ENCODE measurements around the gene FUBP1. TPM values are rescaled to one million over a fixed set of nuclear protein-coding genes. Genes with fewer than 3 reads are reported as not detected.

FUBP1 gene
- total RNA-seq, 2 donors from 2014 or later, result 181 to 204 TPM

DNA sequence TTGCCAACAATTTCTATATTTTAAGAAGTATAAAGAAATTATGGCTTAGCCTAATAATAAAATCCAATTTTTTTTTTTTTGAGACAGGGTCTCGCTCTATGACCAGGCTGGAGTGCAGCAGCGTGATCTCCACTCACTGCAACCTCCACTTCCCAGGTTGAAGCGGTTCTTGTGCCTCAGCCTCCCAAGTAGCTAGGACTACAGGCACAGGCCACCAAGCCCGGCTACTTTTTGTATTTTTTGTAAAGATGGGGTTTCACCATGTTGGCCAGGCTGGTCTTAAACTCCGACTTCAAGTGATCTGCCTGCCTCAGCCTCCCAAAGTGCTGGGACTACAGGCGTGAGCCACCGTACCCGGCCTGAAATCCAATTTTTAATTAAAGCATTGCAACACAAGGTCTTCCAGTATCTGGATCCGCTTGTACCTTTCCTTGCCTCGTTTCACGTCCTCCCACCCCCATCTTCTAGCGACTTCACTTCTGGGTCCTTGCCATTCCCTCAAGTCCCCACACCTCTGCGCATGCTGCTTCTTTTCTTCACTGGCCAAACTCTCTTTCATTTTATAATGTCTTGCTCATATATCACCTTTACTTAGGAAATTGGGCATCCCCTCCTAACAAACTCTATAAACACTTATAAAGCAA, 2.3 kb downstream of the FUBP1 start:
- H3K9me3 Mint-ChIP-seq, result no peaks in the 10 kb centered on the region
- DNase-seq (ENCODE audit: low spot score) (no peak), ATAC-seq (no peak)
- peaks cover 19% of the 10 kb centered on the region for H3K36me3 Mint-ChIP-seq
- no peaks in the 10 kb centered on the region for H3K27me3 Mint-ChIP-seq
- no peak overlapping the region for H3K4me3 Mint-ChIP-seq
- H3K27ac Mint-ChIP-seq, result peak overlapping the region in 1 of 2 donors; percentile 73
- peaks cover 30 to 40% of the 10 kb centered on the region in 2 donors for H3K4me1 Mint-ChIP-seq (ENCODE audit: low read depth in 2 of 2)

DNA sequence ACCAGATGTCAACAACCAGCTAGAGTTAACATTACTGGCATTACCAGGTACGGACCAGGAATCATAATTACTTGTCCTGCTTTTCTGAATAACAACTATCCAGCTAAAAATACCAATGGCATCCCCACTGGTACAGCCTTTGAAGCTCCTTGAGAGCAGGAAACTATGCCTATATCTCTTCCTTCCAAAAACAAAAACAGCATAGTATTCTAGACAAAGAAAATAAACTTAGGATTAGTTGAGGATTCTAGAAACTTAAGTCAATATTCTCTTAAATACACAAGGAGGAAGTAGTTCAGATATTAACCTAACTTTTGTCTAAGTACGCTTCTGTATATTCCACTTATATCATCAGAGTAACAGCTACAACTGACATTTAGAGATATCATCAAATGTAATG, 3.0 kb downstream of the FUBP1 start:
- Mint-ChIP-seq H3K36me3 (peaks cover 19% of the 10 kb centered on the region), H3K4me1 (ENCODE audit: low read depth in 2 of 2) (peaks cover 34 to 44% of the 10 kb centered on the region in 2 donors), H3K9me3 (no peaks in the 10 kb centered on the region), H3K27ac (peak overlapping the region in 1 of 2 donors; percentile 73), H3K4me3 (no peak overlapping the region), H3K27me3 (no peaks in the 10 kb centered on the region)
- DNase-seq (ENCODE audit: low spot score) (no peak), ATAC-seq (no peak)

DNA sequence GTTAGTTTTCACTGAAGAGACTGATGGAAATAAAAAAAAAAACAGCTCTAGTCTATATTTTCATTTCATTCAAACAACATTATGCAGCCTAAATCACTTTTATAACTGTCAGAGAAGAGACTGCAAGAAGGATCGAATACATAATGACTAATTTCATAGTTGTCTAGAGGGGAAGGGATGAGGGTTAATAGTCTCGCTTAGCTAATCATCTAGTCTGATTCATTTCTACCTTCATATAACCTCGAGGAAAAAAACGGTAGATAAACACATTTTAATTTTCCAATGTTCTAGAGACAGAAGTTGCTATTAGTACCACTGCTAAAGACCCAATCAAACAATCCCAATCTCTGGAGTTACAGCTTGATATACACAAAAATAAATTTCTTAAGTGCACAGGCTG, 3.5 kb downstream of the FUBP1 start:
- DNase-seq (ENCODE audit: low spot score) (no peak), ATAC-seq (no peak)
- Mint-ChIP-seq H3K27me3 (no peaks in the 10 kb centered on the region), H3K4me1 (ENCODE audit: low read depth in 2 of 2) (peaks cover 33 to 40% of the 10 kb centered on the region in 2 donors), H3K9me3 (no peaks in the 10 kb centered on the region), H3K27ac (peak overlapping the region in 1 of 2 donors; percentile 73), H3K4me3 (no peak overlapping the region), H3K36me3 (peaks cover 19% of the 10 kb centered on the region)

DNA sequence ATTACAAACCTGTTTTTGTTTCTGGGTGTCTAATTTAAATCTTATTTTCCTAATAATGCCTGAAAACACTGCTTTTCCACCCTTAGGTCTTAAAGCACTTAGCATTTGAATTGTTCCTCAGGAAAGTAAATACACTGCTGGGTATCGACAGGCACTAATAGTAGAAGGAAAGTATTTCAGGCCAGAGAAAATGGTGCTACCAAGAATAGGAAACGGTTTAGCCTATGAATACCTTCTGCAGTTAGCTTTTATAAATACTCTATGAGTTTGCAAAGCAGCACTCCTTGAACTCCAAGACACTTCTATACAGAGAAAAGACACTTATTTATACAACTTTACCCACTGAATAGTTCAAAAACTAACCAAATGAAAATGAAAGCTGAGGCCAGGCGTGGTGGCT, 6.8 kb downstream of the FUBP1 start:
- H3K4me1 Mint-ChIP-seq (ENCODE audit: low read depth in 2 of 2), result peaks cover 39 to 51% of the 10 kb centered on the region in 2 donors

DNA sequence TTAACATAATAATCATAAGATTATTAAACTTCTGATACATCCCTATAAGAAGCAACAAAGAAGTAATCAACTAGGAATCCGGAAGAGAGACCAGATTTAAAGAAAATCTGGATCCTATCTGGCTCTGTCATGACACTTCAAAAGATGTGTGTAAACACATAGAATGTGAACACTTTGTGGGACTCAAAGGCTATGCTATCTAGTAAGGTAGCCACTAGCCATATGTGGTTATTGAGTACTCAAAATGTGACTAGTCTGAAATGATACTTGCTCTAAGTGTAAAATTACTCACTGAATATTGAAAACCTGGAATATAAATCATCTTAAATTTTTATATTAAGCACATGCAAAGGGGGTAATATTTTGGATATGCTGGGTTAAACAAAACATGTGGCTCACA, 8.7 kb downstream of the FUBP1 start:
- Mint-ChIP-seq H3K36me3 (peaks cover 28% of the 10 kb centered on the region), H3K4me3 (no peak overlapping the region), H3K9me3 (no peaks in the 10 kb centered on the region), H3K27ac (no peak overlapping the region), H3K4me1 (ENCODE audit: low read depth in 2 of 2) (peaks cover 29 to 39% of the 10 kb centered on the region in 2 donors), H3K27me3 (no peaks in the 10 kb centered on the region)
- DNase-seq (ENCODE audit: low spot score) (no peak), ATAC-seq (peak in 1 of 2 donors; percentile 51)

More for the DNA sequence above, 6.8 kb downstream of the FUBP1 start:
- Mint-ChIP-seq H3K36me3 (peaks cover 29% of the 10 kb centered on the region), H3K4me3 (peak overlapping the region; percentile 67), H3K9me3 (no peaks in the 10 kb centered on the region), H3K27ac (peak overlapping the region in 1 of 2 donors; percentile 31), H3K27me3 (no peaks in the 10 kb centered on the region)
- DNase-seq (ENCODE audit: low spot score), result no peak
- ATAC-seq, result no peak

DNA sequence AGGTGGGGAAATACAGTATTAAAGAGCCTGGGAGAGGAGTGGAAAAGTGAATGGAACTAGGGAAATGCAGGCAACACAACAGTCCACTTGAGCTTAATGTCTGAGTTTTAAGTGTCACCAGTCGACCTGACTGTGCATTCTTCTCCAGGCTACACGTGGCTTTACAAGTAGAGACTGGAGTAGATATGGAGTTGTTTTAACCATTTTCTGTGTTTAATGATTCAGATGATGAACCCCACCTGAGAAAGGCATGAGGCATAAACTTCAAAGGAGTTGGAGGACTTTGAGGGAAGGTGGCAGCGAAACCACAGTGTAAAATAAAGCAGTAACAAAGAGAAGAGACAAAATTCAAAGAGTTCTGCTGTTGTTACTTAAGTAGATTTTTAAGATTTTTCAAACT, 12.6 kb downstream of the FUBP1 start:
- Mint-ChIP-seq H3K9me3 (no peaks in the 10 kb centered on the region), H3K4me3 (no peak overlapping the region), H3K27ac (peak overlapping the region in 1 of 2 donors; percentile 54), H3K36me3 (peaks cover 54% of the 10 kb centered on the region), H3K4me1 (ENCODE audit: low read depth in 2 of 2) (peaks cover 27 to 34% of the 10 kb centered on the region in 2 donors), H3K27me3 (no peaks in the 10 kb centered on the region)
- DNase-seq (ENCODE audit: low spot score) (no peak), ATAC-seq (no peak)

DNA sequence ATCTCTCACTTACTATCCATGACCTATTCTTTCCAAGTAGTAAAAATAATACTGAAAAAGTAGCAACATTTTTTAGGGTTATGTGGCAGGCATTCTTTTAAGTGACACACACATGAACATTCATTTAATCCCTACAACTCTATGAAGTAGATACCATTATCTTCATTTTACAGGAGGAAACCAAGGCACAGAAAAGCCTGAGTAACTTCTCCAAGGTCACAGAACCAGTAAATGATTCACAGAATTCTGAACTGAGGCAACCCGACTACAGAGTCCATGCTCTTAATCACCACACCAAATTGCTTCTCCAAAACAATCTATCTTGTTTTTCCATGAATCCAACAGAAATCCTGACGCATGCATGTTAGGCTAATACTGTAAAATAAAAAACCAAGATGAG, 17.5 kb downstream of the FUBP1 start:
- no peak overlapping the region for H3K4me3 Mint-ChIP-seq
- H3K4me1 Mint-ChIP-seq (ENCODE audit: low read depth in 2 of 2), result peaks cover 28 to 32% of the 10 kb centered on the region in 2 donors
- DNase-seq (ENCODE audit: low spot score) (no peak), ATAC-seq (no peak)
- H3K36me3 Mint-ChIP-seq, result peaks cover 62% of the 10 kb centered on the region
- no peaks in the 10 kb centered on the region for H3K9me3 Mint-ChIP-seq
- peak overlapping the region; percentile 6 to 25 for H3K27ac Mint-ChIP-seq
- H3K27me3 Mint-ChIP-seq, result no peaks in the 10 kb centered on the region

DNA sequence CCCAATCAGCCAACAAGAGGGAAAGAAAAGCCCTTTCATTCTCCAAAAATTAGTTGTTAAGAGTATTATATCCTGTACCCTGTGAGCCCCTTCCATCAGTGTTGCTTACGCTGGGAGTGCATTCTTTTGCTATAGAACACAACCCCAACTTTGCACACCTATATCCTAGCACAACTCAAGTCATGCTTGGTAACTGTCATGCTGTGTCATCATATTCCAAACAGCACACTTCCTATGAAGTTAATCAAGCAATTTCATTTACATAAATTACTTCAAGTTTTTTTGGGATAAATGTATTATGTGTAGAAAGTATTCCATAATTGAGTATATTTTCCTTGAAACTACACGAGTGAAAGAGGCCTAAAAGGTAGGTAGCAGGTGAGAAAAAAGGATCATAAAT, 20.0 kb downstream of the FUBP1 start:
- DNase-seq (ENCODE audit: low spot score) (no peak), ATAC-seq (no peak)
- Mint-ChIP-seq H3K9me3 (no peaks in the 10 kb centered on the region), H3K27me3 (no peaks in the 10 kb centered on the region), H3K27ac (peak overlapping the region in 1 of 2 donors; percentile 3), H3K4me1 (ENCODE audit: low read depth in 2 of 2) (peaks cover 27 to 28% of the 10 kb centered on the region in 2 donors), H3K4me3 (no peak overlapping the region), H3K36me3 (peaks cover 41% of the 10 kb centered on the region)

DNA sequence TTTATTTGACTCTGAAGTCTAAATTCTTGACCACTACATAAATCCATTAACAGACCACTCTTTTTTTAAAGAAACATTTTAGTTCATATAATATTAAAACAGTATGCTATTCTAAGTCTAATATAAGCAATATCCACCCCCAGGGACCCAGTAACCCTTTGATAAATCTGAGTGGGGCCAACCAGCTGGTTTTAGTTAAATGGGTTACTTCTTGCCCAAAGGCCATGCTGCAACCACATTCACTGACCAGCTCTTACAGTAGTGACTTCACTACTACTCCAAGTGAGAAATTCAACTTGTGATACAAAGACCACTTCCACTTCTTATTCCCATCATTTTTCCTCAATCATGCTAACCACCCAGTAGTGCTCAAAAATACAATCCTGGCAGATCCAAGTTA, 20.5 kb downstream of the FUBP1 start:
- ATAC-seq, result no peak
- H3K9me3 Mint-ChIP-seq, result no peaks in the 10 kb centered on the region
- H3K36me3 Mint-ChIP-seq, result peaks cover 36% of the 10 kb centered on the region
- H3K27me3 Mint-ChIP-seq, result no peaks in the 10 kb centered on the region
- peaks cover 27 to 28% of the 10 kb centered on the region in 2 donors for H3K4me1 Mint-ChIP-seq (ENCODE audit: low read depth in 2 of 2)
- DNase-seq (ENCODE audit: low spot score), result no peak
- peak overlapping the region in 1 of 2 donors; percentile 3 for H3K27ac Mint-ChIP-seq
- H3K4me3 Mint-ChIP-seq, result no peak overlapping the region

DNA sequence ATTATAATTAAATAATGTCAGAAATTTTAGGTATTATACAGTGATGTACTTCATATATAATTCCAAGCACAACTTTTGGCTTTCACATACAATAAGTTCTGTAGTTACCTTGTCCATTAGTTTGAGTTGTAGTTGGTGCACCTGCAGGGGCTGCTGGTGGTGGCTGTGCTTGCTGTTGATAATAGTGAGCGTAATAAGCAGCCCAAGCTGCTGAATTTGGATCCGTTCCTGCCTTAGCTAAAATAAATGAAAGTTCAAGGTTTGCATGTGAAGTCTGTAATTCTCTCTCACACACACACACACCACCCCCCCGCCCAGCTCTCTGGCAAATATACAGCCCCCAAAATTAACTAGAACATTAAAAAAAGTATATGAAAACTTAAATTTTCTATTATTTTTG, 22.4 kb downstream of the FUBP1 start:
- Mint-ChIP-seq H3K36me3 (peaks cover 29% of the 10 kb centered on the region), H3K27me3 (no peaks in the 10 kb centered on the region), H3K4me3 (no peak overlapping the region), H3K9me3 (no peaks in the 10 kb centered on the region), H3K27ac (no peak overlapping the region), H3K4me1 (ENCODE audit: low read depth in 2 of 2) (peaks cover 18 to 20% of the 10 kb centered on the region in 2 donors)
- ATAC-seq, result no peak
- no peak for DNase-seq (ENCODE audit: low spot score)

DNA sequence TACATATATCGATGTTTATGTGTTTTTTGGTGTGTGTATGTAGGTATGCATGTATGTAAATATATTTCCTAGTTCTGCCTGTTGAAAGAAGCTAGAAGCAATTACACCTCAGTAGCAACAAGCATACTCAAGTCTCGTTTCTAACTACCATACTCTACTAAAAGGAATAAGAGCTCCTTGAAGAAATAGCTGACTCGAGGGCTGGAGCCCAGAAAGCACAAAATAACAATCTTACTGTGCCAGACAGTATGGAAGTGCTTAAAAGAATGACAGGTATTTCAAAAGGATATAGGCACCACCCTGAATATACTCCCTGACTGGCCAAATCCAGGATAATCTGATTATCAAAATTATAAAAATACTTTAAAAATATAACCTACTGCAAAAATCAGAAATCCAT, 23.2 kb downstream of the FUBP1 start:
- Mint-ChIP-seq H3K27me3 (no peaks in the 10 kb centered on the region), H3K4me1 (ENCODE audit: low read depth in 2 of 2) (peaks cover 16% of the 10 kb centered on the region in 2 donors), H3K27ac (no peak overlapping the region), H3K9me3 (no peaks in the 10 kb centered on the region), H3K36me3 (peaks cover 22% of the 10 kb centered on the region), H3K4me3 (no peak overlapping the region)
- no peak for DNase-seq (ENCODE audit: low spot score)
- no peak for ATAC-seq

DNA sequence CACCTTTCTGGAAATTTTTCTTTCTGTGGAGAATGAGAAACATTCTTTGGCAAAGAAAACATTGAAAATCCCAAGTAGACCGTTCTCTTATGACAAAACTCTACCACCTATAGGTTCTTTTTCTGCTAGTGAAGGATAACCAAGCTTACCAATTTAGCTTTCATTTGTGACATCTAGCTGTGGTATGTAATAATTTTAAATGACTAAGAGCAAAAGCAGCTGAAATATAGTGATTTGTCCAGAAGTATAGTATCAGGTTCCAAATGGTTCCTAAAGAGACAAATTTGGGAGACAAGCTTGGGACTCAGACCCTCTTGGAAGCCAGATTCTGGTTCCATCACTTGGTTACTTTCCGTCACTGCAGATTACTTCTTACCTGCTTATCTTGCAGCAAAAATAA, 24.4 kb downstream of the FUBP1 start:
- no peak overlapping the region for H3K27ac Mint-ChIP-seq
- ATAC-seq (no peak), DNase-seq (ENCODE audit: low spot score) (no peak)
- H3K4me1 Mint-ChIP-seq (ENCODE audit: low read depth in 2 of 2), result peaks cover 14 to 15% of the 10 kb centered on the region in 2 donors
- H3K36me3 Mint-ChIP-seq, result peaks cover 18% of the 10 kb centered on the region
- H3K9me3 Mint-ChIP-seq, result no peaks in the 10 kb centered on the region
- no peak overlapping the region for H3K4me3 Mint-ChIP-seq
- no peaks in the 10 kb centered on the region for H3K27me3 Mint-ChIP-seq

DNA sequence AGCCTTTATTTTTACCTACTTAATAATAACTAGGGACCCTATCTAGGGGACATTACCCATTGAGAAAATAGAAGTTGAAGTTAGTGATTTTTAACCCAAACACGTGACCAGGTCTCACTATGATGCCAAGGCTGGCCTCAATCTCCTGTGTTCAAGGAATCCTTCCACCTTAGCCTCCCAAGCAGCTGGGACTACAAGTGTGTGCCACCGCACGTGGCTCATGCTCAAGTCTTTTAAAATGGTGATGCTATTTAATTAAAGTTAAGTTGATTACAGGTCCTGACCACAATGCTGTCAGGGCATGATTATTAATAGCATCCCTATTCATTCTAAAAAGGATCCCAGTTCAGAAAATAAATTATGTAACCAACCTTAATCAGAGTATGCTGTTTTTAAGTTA, 25.0 kb downstream of the FUBP1 start:
- Mint-ChIP-seq H3K27ac (no peak overlapping the region), H3K36me3 (peaks cover 16% of the 10 kb centered on the region), H3K9me3 (no peaks in the 10 kb centered on the region), H3K4me3 (no peak overlapping the region), H3K27me3 (no peaks in the 10 kb centered on the region), H3K4me1 (ENCODE audit: low read depth in 2 of 2) (peaks cover 14% of the 10 kb centered on the region in 2 donors)
- ATAC-seq (no peak), DNase-seq (ENCODE audit: low spot score) (no peak)

DNA sequence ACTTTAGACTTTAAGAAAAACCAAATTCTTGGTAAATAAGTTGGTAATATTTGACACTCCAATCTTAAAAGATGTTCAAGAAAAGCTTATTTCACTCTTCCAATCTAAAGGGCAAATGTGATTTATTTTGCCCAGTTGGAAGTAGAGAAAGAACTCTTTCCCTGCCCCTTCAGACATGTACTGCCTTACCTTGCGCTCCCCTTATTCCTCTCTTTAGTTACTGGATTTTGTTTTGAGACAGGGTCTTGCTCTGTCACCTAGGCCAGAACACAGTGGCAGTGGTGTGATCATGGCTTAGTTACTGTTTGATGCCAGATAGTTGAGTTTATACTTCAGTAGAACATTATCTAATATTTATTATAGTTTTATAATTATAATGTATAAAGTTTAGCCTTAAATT, 27.5 kb downstream of the FUBP1 start:
- H3K27ac Mint-ChIP-seq, result peak overlapping the region in 1 of 2 donors; percentile 0
- no peak for DNase-seq (ENCODE audit: low spot score)
- H3K9me3 Mint-ChIP-seq, result no peaks in the 10 kb centered on the region
- no peak overlapping the region for H3K4me3 Mint-ChIP-seq
- H3K4me1 Mint-ChIP-seq (ENCODE audit: low read depth in 2 of 2), result peaks cover 17 to 24% of the 10 kb centered on the region in 2 donors
- no peak for ATAC-seq
- no peaks in the 10 kb centered on the region for H3K27me3 Mint-ChIP-seq
- peaks cover 17% of the 10 kb centered on the region for H3K36me3 Mint-ChIP-seq

DNA sequence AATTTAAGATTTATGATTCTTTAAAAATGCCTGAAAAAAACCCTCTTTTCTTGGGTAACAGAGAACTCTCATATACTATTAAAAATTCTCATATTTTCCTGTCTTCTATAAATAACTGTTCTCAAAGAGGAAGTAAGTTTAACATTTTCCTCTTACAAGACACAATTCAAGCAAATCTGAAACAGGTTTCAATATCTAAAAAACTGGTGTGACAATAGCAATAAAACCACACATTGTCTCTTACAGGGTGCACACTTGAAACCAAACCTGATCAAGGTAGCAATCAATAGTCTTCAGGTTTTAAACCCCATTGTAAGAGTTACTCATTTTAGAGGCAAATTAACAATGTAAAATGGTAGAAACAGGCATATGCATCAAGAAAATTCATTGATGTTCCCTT, 28.0 kb downstream of the FUBP1 start:
- ATAC-seq, result no peak
- Mint-ChIP-seq H3K36me3 (peaks cover 17% of the 10 kb centered on the region), H3K4me3 (no peak overlapping the region), H3K27me3 (no peaks in the 10 kb centered on the region), H3K9me3 (no peaks in the 10 kb centered on the region), H3K27ac (peak overlapping the region in 1 of 2 donors; percentile 0), H3K4me1 (ENCODE audit: low read depth in 2 of 2) (peaks cover 17 to 24% of the 10 kb centered on the region in 2 donors)
- DNase-seq (ENCODE audit: low spot score), result no peak
